Measurements from ENCODE around the gene LPP. TPM values are rescaled to one million over a fixed set of nuclear protein-coding genes. Genes with fewer than 3 reads are reported as not detected.

Gene LPP
- polyA plus RNA-seq, 3 donors: 14.1 to 23.2 (median 15.3) TPM

- no peak overlapping the region for H3K27ac Mint-ChIP-seq
- H2AFZ ChIP-seq (ENCODE audit: insufficient read depth, low read depth, low read length, poor library complexity, severe bottlenecking): no peak overlapping the region
- no peak for TF ChIP-seq CTCF (IDR thresholded peaks at IDR 0.05)
- H3K79me2 ChIP-seq (ENCODE audit: insufficient read depth, low read length): no peaks in the 10 kb centered on the region
- H3K27me3 Mint-ChIP-seq (ENCODE audit: low read depth in 3 of 3): peaks cover 0 to 3% (median 0%) of the 10 kb centered on the region in 3 donors
- no peaks in the 10 kb centered on the region for H3K36me3 ChIP-seq (replicated peaks in 1 of 2; ENCODE audit: control insufficient read depth in 1 of 2, insufficient read depth in 2 of 2, low read length in 2 of 2)
- no peaks in the 10 kb centered on the region for H3K27me3 ChIP-seq (ENCODE audit: control insufficient read depth in 2 of 2, insufficient read depth in 2 of 2, low read length in 2 of 2)
- H3K4me1 ChIP-seq (ENCODE audit: control insufficient read depth in 1 of 2, insufficient read depth in 2 of 2, low read length in 2 of 2): peaks cover 11 to 12% of the 10 kb centered on the region in 2 donors
- no peak overlapping the region for H3K4me3 Mint-ChIP-seq
- peaks cover 5 to 10% of the 10 kb centered on the region in 2 donors for H3K36me3 Mint-ChIP-seq
- H3K9ac ChIP-seq (ENCODE audit: insufficient read depth, low read length, poor library complexity, severe bottlenecking): no peak overlapping the region
- intact Hi-C loops (cut with micrococcal nuclease): no loop called here
- H3K4me2 ChIP-seq (replicated peaks; ENCODE audit: extremely low read depth, low read length, poor library complexity, severe bottlenecking): no peak overlapping the region
- H3K9me3 Mint-ChIP-seq: peaks cover 0 to 3% (median 0%) of the 10 kb centered on the region in 7 donors
- WGBS (ENCODE audit: insufficient coverage): no CpG with 5 or more reads among the region's 3 CpGs
- H3K27ac ChIP-seq (ENCODE audit: low read depth in 1 of 2, low read length in 2 of 2): no peak overlapping the region
- H3K4me3 ChIP-seq (replicated peaks in 1 of 3; ENCODE audit: low read depth in 2 of 3, low read length in 3 of 3): no peak overlapping the region
- peaks cover 16% of the 10 kb centered on the region for H3K4me1 Mint-ChIP-seq
- DNase-seq: no peak
- no peaks in the 10 kb centered on the region for H3K9me3 ChIP-seq (replicated peaks in 1 of 2; ENCODE audit: control insufficient read depth in 1 of 2, insufficient read depth in 1 of 2, low read length in 2 of 2)
- H4K20me1 ChIP-seq (ENCODE audit: insufficient read depth, low read length): no peaks in the 10 kb centered on the region
These were observed 166.8 kb downstream of the LPP start for GRCh38 chr3:188320757-188321156.

- no peak for TF ChIP-seq CTCF (IDR thresholded peaks at IDR 0.05)
- no peaks in the 10 kb centered on the region for H3K79me2 ChIP-seq (ENCODE audit: insufficient read depth, low read length)
- H3K4me3 Mint-ChIP-seq: no peak overlapping the region
- H2AFZ ChIP-seq (ENCODE audit: insufficient read depth, low read depth, low read length, poor library complexity, severe bottlenecking): no peak overlapping the region
- H3K36me3 ChIP-seq (replicated peaks in 1 of 2; ENCODE audit: control insufficient read depth in 1 of 2, insufficient read depth in 2 of 2, low read length in 2 of 2): peaks cover 0 to 5% of the 10 kb centered on the region in 2 donors
- intact Hi-C loops (cut with micrococcal nuclease): no loop called here
- peaks cover 12% of the 10 kb centered on the region for H3K4me1 Mint-ChIP-seq
- H3K27ac Mint-ChIP-seq: no peak overlapping the region
- no peaks in the 10 kb centered on the region for H3K9me3 ChIP-seq (replicated peaks in 1 of 2; ENCODE audit: control insufficient read depth in 1 of 2, insufficient read depth in 1 of 2, low read length in 2 of 2)
- peaks cover 6 to 7% of the 10 kb centered on the region in 2 donors for H3K4me1 ChIP-seq (ENCODE audit: control insufficient read depth in 1 of 2, insufficient read depth in 2 of 2, low read length in 2 of 2)
- no peaks in the 10 kb centered on the region for H3K27me3 ChIP-seq (ENCODE audit: control insufficient read depth in 2 of 2, insufficient read depth in 2 of 2, low read length in 2 of 2)
- H3K9ac ChIP-seq (ENCODE audit: insufficient read depth, low read length, poor library complexity, severe bottlenecking): no peak overlapping the region
- no peak overlapping the region for H3K4me3 ChIP-seq (replicated peaks in 1 of 3; ENCODE audit: low read depth in 2 of 3, low read length in 3 of 3)
- H3K36me3 Mint-ChIP-seq: peaks cover 10% of the 10 kb centered on the region in 2 donors
- peaks cover 0 to 3% (median 0%) of the 10 kb centered on the region in 3 donors for H3K27me3 Mint-ChIP-seq (ENCODE audit: low read depth in 3 of 3)
- no peak for DNase-seq
- H4K20me1 ChIP-seq (ENCODE audit: insufficient read depth, low read length): no peaks in the 10 kb centered on the region
- H3K27ac ChIP-seq (ENCODE audit: low read depth in 1 of 2, low read length in 2 of 2): no peak overlapping the region
- no peak overlapping the region for H3K4me2 ChIP-seq (replicated peaks; ENCODE audit: extremely low read depth, low read length, poor library complexity, severe bottlenecking)
- H3K9me3 Mint-ChIP-seq: peaks cover 0 to 3% (median 0%) of the 10 kb centered on the region in 7 donors
These were observed 167.3 kb downstream of the LPP start for GRCh38 chr3:188321258-188321657.

Data from CD14-positive monocyte (primary cell).